CD4-positive, CD25-positive, alpha-beta regulatory T cell (primary cell): ENCODE measurements around the gene MPRIP. TPM values are rescaled to one million over a fixed set of nuclear protein-coding genes. Genes with fewer than 3 reads are reported as not detected.
"Not testable (repeated sequence)": the region's sequence is repeated elsewhere in the genome, so short reads cannot be mapped to it uniquely, and the experiment has no call there.

ENCODE experiments used
- ATAC-seq, 2 donors: fragments of 150-1000 bp; cut with Tn5 transposase; one replicate each; pipeline ENCODE4 v1.10.0; 2021; ENCODE audit warnings: low read depth in 2 of 2, moderate number of reproducible peaks in 2 of 2, moderate library complexity in 1 of 2
- DNase-seq, 3 donors: peaks; one replicate each; pipeline versions ENCODE4 v3.0.0 to v3.0.0-alpha.2; 2012 to 2022; ENCODE audit warnings: mixed read lengths in 1 of 3
- H3K27ac ChIP-seq: one replicate; pipeline ENCODE4 v1.7.0; 2013; ENCODE audit warnings: mild to moderate bottlenecking, low read length; ENCODE audit not compliant: insufficient read depth, poor library complexity, severe bottlenecking
- H3K27me3 ChIP-seq: one replicate; pipeline ENCODE4 v1.7.0; 2013; ENCODE audit warnings: low read length; ENCODE audit not compliant: control insufficient read depth, insufficient read depth
- H3K36me3 ChIP-seq: one replicate; pipeline ENCODE4 v1.7.0; 2013; ENCODE audit warnings: mild to moderate bottlenecking, low read length, moderate library complexity; ENCODE audit not compliant: control insufficient read depth, insufficient read depth
- H3K4me1 ChIP-seq: 2 replicates; pipeline ENCODE4 v1.7.0; 2013; ENCODE audit warnings: mild to moderate bottlenecking, low read length; ENCODE audit not compliant: insufficient read depth, control insufficient read depth, poor library complexity, severe bottlenecking
- H3K4me3 ChIP-seq: one replicate; pipeline ENCODE4 v1.7.0; 2013; ENCODE audit warnings: low read depth, mild to moderate bottlenecking, low read length, moderate library complexity
- H3K9me3 ChIP-seq, 2 experiments: 1 replicate in 1 of 2; 2 replicates in 1 of 2; pipeline ENCODE4 v1.7.0; 2013; ENCODE audit warnings: low read length in 2 of 2, mild to moderate bottlenecking in 1 of 2, moderate library complexity in 1 of 2; ENCODE audit not compliant: control insufficient read depth in 2 of 2
- H3K27ac Mint-ChIP-seq, 3 donors: one replicate each; pipeline ENCODE4 v1.8.0; 2020 to 2022; ENCODE audit warnings: mild to moderate bottlenecking in 3 of 3, mixed read lengths in 3 of 3, moderate library complexity in 2 of 3
- H3K27me3 Mint-ChIP-seq: one replicate; pipeline ENCODE4 v1.8.0; 2022; ENCODE audit warnings: mild to moderate bottlenecking, mixed read lengths
- H3K36me3 Mint-ChIP-seq: one replicate; pipeline ENCODE4 v1.8.0; 2020; ENCODE audit warnings: mixed read lengths
- H3K4me1 Mint-ChIP-seq, 4 donors: one replicate each; pipeline ENCODE4 v1.8.0; 2020 to 2022; ENCODE audit warnings: mixed read lengths in 4 of 4, mild to moderate bottlenecking in 1 of 4
- H3K4me3 Mint-ChIP-seq, 4 donors: one replicate each; pipeline ENCODE4 v1.8.0; 2020 to 2022; ENCODE audit warnings: mild to moderate bottlenecking in 4 of 4, mixed read lengths in 4 of 4, moderate library complexity in 3 of 4
- H3K9me3 Mint-ChIP-seq, 7 donors: one replicate each; pipeline ENCODE4 v1.8.0; 2020 to 2022; ENCODE audit warnings: mixed read lengths in 7 of 7, mild to moderate bottlenecking in 3 of 7, moderate library complexity in 2 of 7
- polyA plus RNA-seq, 4 donors: library from polyadenylated mRNA; unstranded; fragments of 300-500 nt; fragmentation: Illumina TruSeq; gene quantifications; one replicate each; pipeline ENCODE4 v1.2.3, GENCODE V29; 2021
- total RNA-seq: library from RNA; stranded (reverse); gene quantifications from one replicate; pipeline ENCODE4 v1.2.3, GENCODE V29; 2022

The MPRIP gene
- total and polyA plus RNA-seq, 5 donors from 2014 or later: 49.0 to 234 (median 58.0) TPM

DNA sequence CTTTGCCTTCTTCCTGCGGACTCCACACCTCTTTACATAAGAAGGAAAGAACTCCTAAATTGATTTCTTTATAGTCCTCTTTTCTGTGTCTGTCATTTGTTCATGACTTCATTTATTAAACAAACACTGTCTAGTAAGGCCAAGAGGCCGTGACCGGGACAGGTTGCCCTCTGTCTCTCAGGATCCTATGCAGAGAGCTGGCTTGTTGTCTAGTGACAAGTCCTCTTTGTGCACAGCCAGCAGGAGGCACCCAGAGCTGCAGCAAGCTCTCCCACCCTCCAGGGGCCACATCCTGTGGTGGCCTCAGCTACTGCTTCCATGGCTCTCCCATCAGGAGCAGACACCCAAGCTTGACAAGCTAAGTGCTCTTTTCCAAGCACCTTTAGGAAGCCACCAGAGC lies 113.3 kb downstream of the MPRIP start:
- peaks cover 34% of the 10 kb centered on the region for H3K4me1 ChIP-seq
- H3K36me3 ChIP-seq: peaks cover 70% of the 10 kb centered on the region
- H3K27ac Mint-ChIP-seq: peak overlapping the region; percentile 52 to 89 (median 77)
- peak overlapping the region in 2 of 4 donors; percentile 6 to 53 for H3K4me3 Mint-ChIP-seq
- peak in 2 of 3 donors; percentile 35 to 65 for DNase-seq
- H3K9me3 ChIP-seq: no peaks in the 10 kb centered on the region
- ATAC-seq: peak in 1 of 2 donors; percentile 32
- no peak overlapping the region for H3K27ac ChIP-seq
- peaks cover 0 to 2% (median 0%) of the 10 kb centered on the region in 7 donors for H3K9me3 Mint-ChIP-seq
- no peaks in the 10 kb centered on the region for H3K27me3 ChIP-seq
- peaks cover 56% of the 10 kb centered on the region for H3K36me3 Mint-ChIP-seq
- no peaks in the 10 kb centered on the region for H3K27me3 Mint-ChIP-seq
- peaks cover 12 to 45% (median 23%) of the 10 kb centered on the region in 4 donors for H3K4me1 Mint-ChIP-seq
- H3K4me3 ChIP-seq: no peak overlapping the region

DNA sequence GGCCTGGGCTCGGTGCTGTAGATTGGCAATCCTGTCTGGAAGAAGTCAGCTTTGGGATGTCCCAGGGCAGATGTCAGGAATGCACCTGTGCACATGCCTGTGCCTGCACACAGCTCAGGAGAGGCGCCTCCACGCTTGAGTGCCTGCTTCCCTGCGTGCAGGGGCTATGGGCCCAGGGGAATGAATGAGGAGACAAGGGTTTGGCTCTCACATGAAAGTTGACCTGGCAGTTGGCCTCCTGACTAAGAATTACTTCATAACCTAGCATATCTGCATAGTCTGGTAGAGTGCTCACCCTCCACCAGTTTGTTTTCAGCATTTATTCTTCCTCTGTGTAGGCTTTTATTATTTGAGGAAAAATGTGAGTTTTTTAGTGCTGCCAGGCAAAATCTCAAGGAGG lies 113.8 kb downstream of the MPRIP start:
- Mint-ChIP-seq H3K4me1 (peaks cover 12 to 43% (median 23%) of the 10 kb centered on the region in 4 donors), H3K4me3 (peak overlapping the region in 1 of 4 donors; percentile 9), H3K9me3 (peaks cover 0 to 2% (median 0%) of the 10 kb centered on the region in 7 donors), H3K36me3 (peaks cover 53% of the 10 kb centered on the region), H3K27ac (no peak overlapping the region), H3K27me3 (no peaks in the 10 kb centered on the region)
- Histone ChIP-seq H3K4me1 (peaks cover 34% of the 10 kb centered on the region), H3K36me3 (peaks cover 75% of the 10 kb centered on the region), H3K9me3 (no peaks in the 10 kb centered on the region), H3K4me3 (no peak overlapping the region), H3K27ac (no peak overlapping the region), H3K27me3 (no peaks in the 10 kb centered on the region)
- ATAC-seq (no peak), DNase-seq (no peak)

DNA sequence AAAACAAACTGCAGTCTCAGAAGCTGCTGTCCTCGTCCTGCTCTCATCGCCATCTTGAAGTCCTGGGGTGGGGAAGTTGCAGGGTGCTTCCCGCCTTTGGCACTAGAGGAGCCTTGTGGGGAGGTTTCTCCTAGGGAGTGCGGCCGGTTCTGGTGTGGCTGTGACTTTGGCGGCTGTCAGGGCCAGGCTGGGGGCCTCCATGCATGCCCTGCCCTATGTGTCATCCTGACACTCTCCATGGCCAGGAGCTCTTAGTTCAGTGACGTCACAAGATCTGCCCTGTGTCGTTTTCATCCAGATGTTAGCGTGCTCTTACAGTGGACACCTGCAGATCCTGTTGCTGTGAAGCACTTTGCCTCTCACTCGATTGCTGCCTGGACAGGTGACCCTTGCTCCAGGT lies 114.3 kb downstream of the MPRIP start:
- Histone ChIP-seq H3K9me3 (no peaks in the 10 kb centered on the region), H3K27me3 (no peaks in the 10 kb centered on the region), H3K27ac (no peak overlapping the region), H3K4me3 (no peak overlapping the region), H3K36me3 (peaks cover 74% of the 10 kb centered on the region), H3K4me1 (peaks cover 34% of the 10 kb centered on the region)
- Mint-ChIP-seq H3K4me1 (peaks cover 12 to 43% (median 22%) of the 10 kb centered on the region in 4 donors), H3K9me3 (peaks cover 0 to 2% (median 0%) of the 10 kb centered on the region in 7 donors), H3K27ac (peak overlapping the region in 2 of 3 donors; percentile 49 to 69), H3K4me3 (peak overlapping the region in 1 of 4 donors; percentile 9), H3K36me3 (peaks cover 53% of the 10 kb centered on the region), H3K27me3 (no peaks in the 10 kb centered on the region)
- DNase-seq (no peak), ATAC-seq (no peak)

DNA sequence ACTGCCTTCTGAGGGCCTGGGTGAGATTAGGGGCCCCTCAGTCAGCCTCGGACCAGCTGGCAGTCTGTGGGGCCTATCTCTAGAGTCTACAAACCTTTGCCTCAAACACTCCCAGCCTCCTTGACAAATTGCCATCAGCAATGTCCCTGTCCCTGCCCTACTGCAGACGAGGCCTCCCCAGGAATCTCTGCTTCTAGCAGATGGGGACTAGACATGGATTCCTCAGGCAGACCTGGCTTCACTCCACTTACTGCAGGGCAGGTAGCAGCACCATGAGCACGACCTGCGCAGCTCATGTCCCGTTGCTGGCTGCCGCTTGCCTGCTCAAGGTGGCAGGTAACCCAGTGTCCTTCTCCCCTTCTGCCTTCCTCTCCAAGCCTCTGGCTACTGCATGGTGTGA lies 114.8 kb downstream of the MPRIP start:
- H3K4me3 Mint-ChIP-seq: peak overlapping the region in 1 of 4 donors; percentile 32
- peaks cover 56% of the 10 kb centered on the region for H3K36me3 Mint-ChIP-seq
- no peak for DNase-seq
- Histone ChIP-seq H3K4me1 (peaks cover 34% of the 10 kb centered on the region), H3K9me3 (no peaks in the 10 kb centered on the region), H3K4me3 (no peak overlapping the region), H3K27ac (no peak overlapping the region), H3K27me3 (no peaks in the 10 kb centered on the region), H3K36me3 (peaks cover 74% of the 10 kb centered on the region)
- H3K4me1 Mint-ChIP-seq: peaks cover 12 to 42% (median 22%) of the 10 kb centered on the region in 4 donors
- peak overlapping the region; percentile 25 to 49 (median 38) for H3K27ac Mint-ChIP-seq
- peaks cover 0 to 2% (median 0%) of the 10 kb centered on the region in 7 donors for H3K9me3 Mint-ChIP-seq
- H3K27me3 Mint-ChIP-seq: no peaks in the 10 kb centered on the region
- ATAC-seq: no peak

DNA sequence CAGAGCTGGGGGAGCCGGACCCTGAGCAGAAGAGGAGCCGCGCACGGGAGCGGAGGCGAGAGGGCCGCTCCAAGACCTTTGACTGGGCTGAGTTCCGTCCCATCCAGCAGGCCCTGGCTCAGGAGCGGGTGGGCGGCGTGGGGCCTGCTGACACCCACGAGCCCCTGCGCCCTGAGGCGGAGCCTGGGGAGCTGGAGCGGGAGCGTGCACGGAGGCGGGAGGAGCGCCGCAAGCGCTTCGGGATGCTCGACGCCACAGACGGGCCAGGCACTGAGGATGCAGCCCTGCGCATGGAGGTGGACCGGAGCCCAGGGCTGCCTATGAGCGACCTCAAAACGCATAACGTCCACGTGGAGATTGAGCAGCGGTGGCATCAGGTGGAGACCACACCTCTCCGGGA lies 116.2 kb downstream of the MPRIP start:
- peaks cover 21% of the 10 kb centered on the region for H3K4me1 ChIP-seq
- Mint-ChIP-seq H3K36me3 (peaks cover 55% of the 10 kb centered on the region), H3K4me1 (peaks cover 12 to 33% (median 23%) of the 10 kb centered on the region in 4 donors)
- H3K27ac ChIP-seq, H3K4me3 Mint-ChIP-seq, ATAC-seq, H3K9me3 Mint-ChIP-seq, DNase-seq, H3K27me3 Mint-ChIP-seq, H3K4me3 ChIP-seq, H3K9me3 ChIP-seq, H3K27ac Mint-ChIP-seq, H3K27me3 ChIP-seq: not testable (repeated sequence)
- H3K36me3 ChIP-seq: peaks cover 83% of the 10 kb centered on the region

DNA sequence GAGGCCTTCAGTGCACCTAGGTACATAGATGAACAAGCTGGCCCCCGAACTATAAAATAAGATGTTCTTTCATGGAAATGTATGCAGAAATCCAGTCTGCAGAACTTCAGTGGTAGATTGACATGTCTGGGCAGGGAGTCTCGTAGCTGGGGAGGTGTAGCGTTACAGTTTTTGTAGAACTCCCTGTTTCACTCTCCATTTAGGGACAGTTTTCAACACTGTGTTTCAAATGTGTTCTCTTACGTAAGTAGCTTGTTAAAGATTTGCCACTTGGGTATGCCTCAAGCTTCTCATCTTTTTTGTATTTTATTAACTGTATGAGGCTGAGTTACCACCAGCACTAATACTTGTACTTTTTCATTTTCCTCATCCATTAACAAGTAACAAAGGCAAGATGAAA lies 117.3 kb downstream of the MPRIP start:
- Mint-ChIP-seq H3K4me1 (peaks cover 11 to 25% (median 16%) of the 10 kb centered on the region in 4 donors), H3K27me3 (no peaks in the 10 kb centered on the region), H3K27ac (peak overlapping the region in 1 of 3 donors; percentile 55), H3K9me3 (no peaks in the 10 kb centered on the region), H3K36me3 (peaks cover 49% of the 10 kb centered on the region), H3K4me3 (no peak overlapping the region)
- no peak for DNase-seq
- Histone ChIP-seq H3K4me3 (no peak overlapping the region), H3K9me3 (no peaks in the 10 kb centered on the region), H3K36me3 (peaks cover 84% of the 10 kb centered on the region), H3K27me3 (no peaks in the 10 kb centered on the region), H3K27ac (no peak overlapping the region), H3K4me1 (peaks cover 13% of the 10 kb centered on the region)
- ATAC-seq: no peak

DNA sequence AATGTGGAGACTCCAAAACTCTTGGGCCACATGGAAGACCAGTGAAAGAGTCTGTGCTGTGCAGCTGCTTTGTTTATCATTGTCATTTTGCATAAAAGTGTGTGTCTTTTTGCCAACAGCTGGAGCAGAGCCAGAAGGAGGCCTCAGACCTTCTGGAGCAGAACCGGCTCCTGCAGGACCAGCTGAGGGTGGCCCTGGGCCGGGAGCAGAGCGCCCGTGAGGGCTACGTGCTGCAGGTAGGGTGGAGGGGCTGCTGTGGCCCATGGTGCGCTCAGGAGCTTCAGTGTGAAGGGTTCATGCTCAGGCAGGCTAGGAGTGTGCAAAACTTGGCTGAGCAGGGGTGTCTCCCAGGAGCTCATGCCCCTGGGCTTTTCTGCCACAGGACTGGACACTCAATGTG lies 118.9 kb downstream of the MPRIP start:
- Histone ChIP-seq H3K9me3 (no peaks in the 10 kb centered on the region), H3K36me3 (peaks cover 85% of the 10 kb centered on the region), H3K27ac (no peak overlapping the region), H3K4me3 (no peak overlapping the region), H3K4me1 (no peaks in the 10 kb centered on the region), H3K27me3 (no peaks in the 10 kb centered on the region)
- no peak for DNase-seq
- no peak for ATAC-seq
- no peaks in the 10 kb centered on the region for H3K9me3 Mint-ChIP-seq
- no peak overlapping the region for H3K4me3 Mint-ChIP-seq
- H3K27me3 Mint-ChIP-seq: no peaks in the 10 kb centered on the region
- peaks cover 50% of the 10 kb centered on the region for H3K36me3 Mint-ChIP-seq
- peak overlapping the region in 2 of 3 donors; percentile 60 to 85 for H3K27ac Mint-ChIP-seq
- peaks cover 5 to 18% (median 6%) of the 10 kb centered on the region in 4 donors for H3K4me1 Mint-ChIP-seq

DNA sequence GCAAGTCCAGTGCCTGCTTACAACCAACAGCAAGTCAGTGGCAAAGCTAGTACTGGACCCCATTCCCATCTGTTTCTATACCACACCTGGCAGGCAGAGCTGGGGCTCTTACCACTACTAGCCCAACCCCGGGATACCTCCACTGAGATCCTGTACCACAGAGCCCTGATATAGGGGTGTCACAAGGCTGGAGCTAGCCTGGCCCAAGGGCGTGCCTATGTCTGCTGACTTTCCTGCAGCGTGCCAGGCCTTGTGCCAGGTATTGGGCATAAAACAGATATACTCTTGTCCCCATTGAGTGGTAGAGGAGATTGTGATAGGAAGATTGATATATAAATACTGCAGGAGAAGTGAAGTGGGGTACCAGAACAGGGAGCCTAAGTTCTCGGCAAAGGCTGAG lies 119.5 kb downstream of the MPRIP start:
- no peak for ATAC-seq
- H3K27ac Mint-ChIP-seq: peak overlapping the region in 2 of 3 donors; percentile 60 to 92

More for the DNA sequence above, 119.5 kb downstream of the MPRIP start:
- Histone ChIP-seq H3K27ac (no peak overlapping the region), H3K4me1 (no peaks in the 10 kb centered on the region), H3K27me3 (no peaks in the 10 kb centered on the region), H3K9me3 (no peaks in the 10 kb centered on the region), H3K36me3 (peaks cover 85% of the 10 kb centered on the region), H3K4me3 (no peak overlapping the region)
- Mint-ChIP-seq H3K4me3 (no peak overlapping the region), H3K4me1 (peaks cover 5 to 12% (median 7%) of the 10 kb centered on the region in 4 donors), H3K27me3 (no peaks in the 10 kb centered on the region), H3K9me3 (no peaks in the 10 kb centered on the region), H3K36me3 (peaks cover 48% of the 10 kb centered on the region)
- DNase-seq: no peak
